SW 1271 (cell line): Measurements from ENCODE around the gene CAMTA1.
"Not testable (repeated sequence)": the region's sequence is repeated elsewhere in the genome, so short reads cannot be mapped to it uniquely, and the experiment has no call there.

Experiments
- DNase-seq, 2 experiments: peaks; one replicate each; lab custom pipeline; 2025; lab: John Stamatoyannopoulos, UW

The CAMTA1 gene

DNA sequence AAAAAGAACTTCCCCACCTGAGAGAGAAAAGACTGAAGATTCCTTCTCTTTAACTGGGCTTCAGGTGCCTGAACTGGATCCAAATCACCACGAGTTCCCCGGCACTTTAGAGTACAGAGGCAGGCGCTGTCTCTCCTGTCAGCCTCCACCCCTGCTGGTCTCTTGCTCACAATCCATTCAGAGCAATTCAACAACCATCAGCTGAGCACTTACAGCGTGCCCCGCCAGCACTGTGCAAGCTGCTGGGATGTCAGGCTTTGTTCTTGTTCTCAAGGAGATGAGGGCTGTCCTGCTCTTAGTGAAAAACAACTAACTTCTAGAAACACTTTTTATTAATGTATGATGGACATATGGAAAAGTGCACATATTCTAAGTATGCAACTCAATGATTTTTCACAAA is 917.1 kb downstream of the CAMTA1 start:
- no peak for DNase-seq

DNA sequence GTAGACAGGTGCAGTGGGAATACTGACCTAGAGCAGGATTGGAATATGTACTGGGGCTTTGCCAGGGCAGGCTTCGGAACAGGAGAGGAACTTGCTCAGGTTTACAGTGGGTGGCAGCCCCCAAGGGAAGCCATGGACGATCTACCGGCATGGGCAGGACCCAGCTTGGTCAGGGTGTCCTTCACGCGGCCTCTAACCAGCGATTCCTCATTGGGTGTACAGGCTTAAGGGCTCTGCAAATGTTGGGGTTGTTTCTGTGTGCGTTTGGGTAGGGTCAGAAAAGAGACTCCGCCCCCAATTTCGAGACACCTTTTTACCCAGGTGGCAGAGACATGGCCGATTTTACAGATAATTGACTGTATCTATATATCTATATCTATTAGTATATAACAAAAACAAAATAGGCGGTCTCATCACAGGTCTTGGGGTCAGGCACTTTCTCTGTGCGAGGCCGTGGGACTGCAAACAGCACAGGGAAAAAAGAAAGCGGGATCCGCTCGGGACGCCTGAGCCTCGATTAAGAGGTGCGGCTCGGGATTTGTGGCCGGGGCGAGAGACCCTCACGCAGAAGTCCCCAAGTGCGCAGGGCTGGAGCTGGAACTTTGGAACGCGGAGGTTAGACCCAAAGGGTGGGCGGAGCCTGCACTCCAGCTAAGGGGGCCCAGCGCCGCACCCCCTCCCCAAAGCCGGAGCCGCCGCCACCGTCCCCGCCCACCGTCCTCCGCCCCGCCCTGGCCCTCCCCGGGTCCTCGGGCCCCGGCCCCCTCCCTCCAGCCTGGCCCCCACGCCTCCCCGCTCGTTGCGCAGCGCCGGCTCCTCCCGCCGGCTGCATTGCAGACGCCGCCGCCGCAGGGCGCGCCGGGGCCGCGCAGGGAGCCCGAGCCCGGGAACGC is 918.3 kb downstream of the CAMTA1 start:
- DNase-seq, result no peak

- peak; percentile 18 to 68 for DNase-seq
Measured at GRCh38 chr1:7704214-7705047, 919.2 kb downstream of the CAMTA1 start.

- DNase-seq, result no peak
Measured at GRCh38 chr1:7705048-7705907, 920.0 kb downstream of the CAMTA1 start.

DNA sequence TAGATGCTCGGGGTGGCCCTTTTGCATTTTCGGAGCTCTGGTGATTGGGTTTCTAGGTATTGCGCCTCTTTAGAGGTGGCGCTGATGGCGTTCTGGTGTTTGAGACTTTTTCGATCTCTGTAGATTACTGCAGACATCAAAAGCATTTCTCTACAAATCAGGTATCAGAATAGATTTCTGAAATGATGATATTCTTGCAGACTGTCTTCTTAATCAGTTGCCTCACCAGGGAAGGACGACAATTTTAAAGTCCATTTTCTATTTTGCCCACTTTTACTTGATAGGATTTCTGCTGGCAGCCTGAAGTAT is 920.6 kb downstream of the CAMTA1 start:
- no peak for DNase-seq

GRCh38 chr1:7707527-7707926 is 922.3 kb downstream of the CAMTA1 start:
- DNase-seq, result no peak

GRCh38 chr1:7708065-7708464 is 922.8 kb downstream of the CAMTA1 start:
- DNase-seq, result not testable (repeated sequence)

DNA sequence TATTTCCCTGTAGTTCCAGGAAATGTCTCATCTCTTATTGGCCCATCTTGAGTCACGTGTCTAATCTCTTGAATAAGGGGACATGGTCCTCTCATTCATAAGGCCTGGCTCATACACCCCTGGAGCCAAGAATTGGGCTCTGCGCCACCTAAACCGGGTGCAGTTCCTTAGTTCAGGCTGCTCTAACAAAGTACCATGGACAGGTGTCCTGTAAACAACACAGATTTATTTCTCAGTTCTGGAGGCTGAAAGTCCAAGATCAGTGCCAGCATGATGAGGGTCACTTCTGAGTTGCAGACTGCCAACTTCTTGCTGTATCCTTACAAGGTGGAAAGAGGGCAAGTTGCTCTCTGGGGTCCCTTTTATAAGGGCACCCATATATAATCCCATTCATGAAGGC is 925.6 kb downstream of the CAMTA1 start:
- DNase-seq, result no peak

GRCh38 chr1:7712731-7713323 is 927.6 kb downstream of the CAMTA1 start:
- DNase-seq, result no peak

- no peak for DNase-seq
Measured at GRCh38 chr1:7716506-7716905, 931.3 kb downstream of the CAMTA1 start.

DNA sequence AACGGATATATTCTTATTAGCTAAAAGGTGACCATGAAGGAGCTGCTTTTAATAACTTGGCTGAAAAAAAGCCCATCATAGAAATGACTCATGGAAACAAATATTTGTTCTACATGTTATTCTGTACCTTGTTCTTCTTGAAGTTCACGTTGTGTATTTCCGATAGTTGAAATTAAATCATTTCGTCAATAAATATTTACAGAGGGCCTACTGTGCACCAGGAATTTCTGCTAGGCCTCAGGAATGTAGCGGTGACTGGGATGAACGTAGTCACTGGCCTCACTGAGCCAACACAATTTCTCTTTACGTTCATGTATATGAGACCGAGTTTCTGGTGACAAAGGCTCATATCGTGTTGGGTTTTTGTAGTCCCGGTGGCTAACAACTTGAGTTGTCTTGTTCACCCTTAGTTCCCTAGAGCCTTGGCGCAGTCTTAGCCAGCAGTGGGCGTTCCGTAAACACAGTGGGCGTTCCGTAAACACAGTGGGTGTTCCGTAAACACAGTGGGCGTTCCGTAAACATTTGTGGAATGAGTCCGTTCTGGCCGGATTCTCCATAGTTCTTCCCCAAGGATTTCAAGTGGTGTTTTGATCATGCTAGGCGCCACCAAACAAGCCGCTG is 932.6 kb downstream of the CAMTA1 start:
- DNase-seq, result no peak

DNA sequence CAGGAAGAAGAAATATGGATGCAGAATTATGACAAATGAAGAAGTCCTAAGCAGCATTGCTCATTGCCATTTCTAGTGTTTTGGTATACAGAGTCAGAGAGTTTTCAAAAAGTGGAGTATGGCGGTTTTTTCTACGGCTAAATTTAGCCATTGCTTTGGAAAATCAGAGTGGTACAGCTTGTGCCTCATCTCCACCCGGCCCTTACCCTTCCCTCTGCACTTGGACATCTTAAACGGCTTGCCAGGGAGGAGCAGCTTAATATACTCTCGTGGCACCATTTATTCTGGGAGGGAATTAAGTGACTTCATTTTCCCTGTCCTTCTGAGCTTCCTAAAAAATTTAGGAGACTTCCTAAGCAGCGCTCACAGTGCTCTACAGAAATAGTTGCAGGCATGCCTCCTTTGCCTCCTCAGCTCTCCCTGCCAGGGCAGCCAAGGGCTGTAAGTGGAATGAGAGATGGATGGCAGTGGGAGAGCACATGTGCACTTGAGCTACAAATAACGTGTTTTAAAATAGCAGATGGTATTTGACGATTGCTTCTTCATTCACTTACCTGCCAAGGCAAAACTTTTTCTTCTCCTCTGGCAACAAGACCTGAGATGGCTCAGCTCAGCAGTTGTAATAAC is 934.3 kb downstream of the CAMTA1 start:
- no peak for DNase-seq

GRCh38 chr1:7721940-7722669 is 936.9 kb downstream of the CAMTA1 start:
- DNase-seq, result no peak

GRCh38 chr1:7722670-7723012 is 937.4 kb downstream of the CAMTA1 start:
- DNase-seq, result no peak

DNA sequence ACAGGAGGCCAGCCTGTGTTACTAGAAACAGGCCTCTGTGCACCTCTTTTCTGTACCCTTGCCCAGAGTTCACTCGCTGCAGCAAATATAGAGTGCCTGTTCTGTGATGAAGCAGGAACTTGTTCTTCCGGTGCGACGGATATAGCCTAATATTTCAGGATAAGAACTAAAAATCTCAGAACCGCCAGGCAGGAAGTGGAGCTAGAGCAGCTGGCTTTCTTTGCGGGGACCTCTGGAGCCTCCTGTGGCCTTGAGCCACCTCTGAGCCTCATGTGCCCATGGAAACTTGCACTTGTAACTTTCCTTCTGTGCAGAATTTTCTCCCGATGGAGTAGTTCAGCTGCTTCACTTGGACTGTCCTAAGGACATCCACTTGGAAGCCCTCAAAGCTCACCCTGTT is 941.4 kb downstream of the CAMTA1 start:
- no peak for DNase-seq

GRCh38 chr1:7727809-7728471 is 942.7 kb downstream of the CAMTA1 start:
- DNase-seq, result no peak

- no peak for DNase-seq
Measured at GRCh38 chr1:7729761-7730160, 944.5 kb downstream of the CAMTA1 start.

DNA sequence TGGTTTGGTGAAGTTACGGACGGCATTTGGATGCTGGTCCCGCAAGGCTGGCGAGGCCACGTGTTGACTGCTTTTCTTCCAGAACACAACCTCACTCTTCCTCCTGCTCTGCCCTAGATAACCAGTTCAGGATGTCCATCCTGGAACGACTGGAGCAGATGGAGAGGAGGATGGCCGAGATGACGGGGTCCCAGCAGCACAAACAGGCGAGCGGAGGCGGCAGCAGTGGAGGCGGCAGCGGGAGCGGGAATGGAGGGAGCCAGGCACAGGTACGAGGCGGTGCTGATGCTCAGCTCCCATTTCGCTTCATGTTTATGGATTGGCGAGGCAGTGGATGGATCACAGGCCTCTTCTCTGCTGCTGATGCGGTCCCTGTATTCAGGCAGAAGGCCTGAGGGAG is 947.1 kb downstream of the CAMTA1 start:
- DNase-seq, result no peak

- DNase-seq, result no peak
Measured at GRCh38 chr1:7733276-7733675, 948.0 kb downstream of the CAMTA1 start.

DNA sequence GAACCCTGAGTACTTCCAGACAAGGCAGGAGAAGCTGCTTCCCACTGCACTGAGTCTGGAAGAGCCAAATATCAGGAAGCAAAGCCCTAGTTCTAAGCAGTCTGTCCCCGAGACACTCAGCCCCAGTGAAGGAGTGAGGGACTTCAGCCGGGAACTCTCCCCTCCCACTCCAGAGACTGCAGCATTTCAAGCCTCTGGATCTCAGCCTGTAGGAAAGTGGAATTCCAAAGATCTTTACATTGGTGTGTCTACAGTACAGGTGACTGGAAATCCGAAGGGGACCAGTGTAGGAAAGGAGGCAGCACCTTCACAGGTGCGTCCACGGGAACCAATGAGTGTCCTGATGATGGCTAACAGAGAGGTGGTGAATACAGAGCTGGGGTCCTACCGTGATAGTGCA is 952.8 kb downstream of the CAMTA1 start:
- no peak for DNase-seq
